Measurements from ENCODE around the gene LIF.

- TF ChIP-seq POLR2AphosphoS5 (IDR thresholded peaks at IDR 0.05), result no peak
- no peak for TF ChIP-seq CTCF (IDR thresholded peaks at IDR 0.05)
- TF ChIP-seq EP300 (IDR thresholded peaks at IDR 0.05), result no peak
These were observed 13.7 kb upstream of the LIF start for GRCh38 chr22:30260276-30260675.

All from stomach (tissue), 4 donors.